ENCODE results near the gene OR2B3.
"Not testable (repeated sequence)": the region's sequence is repeated elsewhere in the genome, so short reads cannot be mapped to it uniquely, and the experiment has no call there.

DNA sequence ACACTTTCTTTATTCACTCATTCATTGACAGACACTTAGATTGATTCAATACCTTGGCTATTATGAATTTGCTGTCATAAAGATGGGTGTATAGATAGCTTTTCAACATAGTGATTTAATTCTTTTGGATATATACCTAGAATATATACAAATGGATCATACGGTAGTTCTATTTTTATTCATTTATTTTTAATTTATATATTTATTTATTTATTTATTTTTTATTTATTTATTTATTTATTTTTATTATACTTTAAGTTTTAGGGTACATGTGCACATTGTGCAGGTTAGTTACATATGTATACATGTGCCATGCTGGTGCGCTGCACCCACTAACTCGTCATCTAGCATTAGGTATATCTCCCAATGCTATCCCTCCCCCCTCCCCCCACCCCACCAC, 27.9 kb upstream of the OR2B3 start:
- TF ChIP-seq POLR2A, POLR2AphosphoS5 (IDR thresholded peaks at IDR 0.05; ENCODE audit: low read depth, low read length): not testable (repeated sequence)
